Measurements from ENCODE around the gene HELZ2. TPM values are rescaled to one million over a fixed set of nuclear protein-coding genes. Genes with fewer than 3 reads are reported as not detected.

HELZ2 gene
- total RNA-seq, 1 experiment from 2014 or later: 21.9 TPM

DNA sequence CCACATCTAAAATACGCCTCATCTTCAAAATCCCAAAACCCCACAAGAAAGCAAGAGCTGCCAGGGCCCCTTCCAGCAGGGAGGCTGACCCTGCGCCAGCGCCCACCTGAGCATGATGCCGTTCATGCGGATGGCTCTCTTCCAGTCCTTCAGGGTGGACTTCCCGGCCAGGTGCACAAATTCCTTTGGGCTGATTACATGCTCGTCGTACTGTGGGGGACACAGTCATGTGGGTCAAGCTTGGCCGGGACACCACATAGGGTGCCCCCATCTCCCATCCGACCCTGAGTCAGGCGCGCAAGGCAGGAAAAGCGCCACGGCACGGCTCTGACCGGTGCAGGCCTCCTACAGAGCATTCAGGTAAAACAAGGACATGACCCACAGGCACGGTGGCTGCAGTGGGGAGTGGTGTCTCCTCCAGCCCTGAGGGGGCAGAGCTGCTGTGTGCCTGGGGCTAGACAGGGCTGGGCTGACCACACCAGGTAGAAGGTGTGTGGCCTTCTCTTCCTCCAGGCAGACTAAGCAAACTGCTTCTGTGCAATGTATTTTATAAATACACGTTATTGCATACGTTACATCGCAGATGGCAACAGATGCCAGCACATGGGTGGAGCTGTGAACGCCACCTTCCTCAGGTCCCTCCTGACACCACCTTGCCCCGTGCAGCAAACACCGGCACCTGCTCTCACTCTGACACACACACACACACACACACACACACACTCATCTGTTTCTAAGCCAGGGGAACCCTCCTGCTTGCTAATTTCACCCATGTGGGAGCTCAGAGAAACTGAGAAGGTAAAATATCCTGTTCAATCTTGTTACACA is 23.8 kb upstream of the HELZ2 start:
- DNase-seq (ENCODE audit: low read depth): no peak

DNA sequence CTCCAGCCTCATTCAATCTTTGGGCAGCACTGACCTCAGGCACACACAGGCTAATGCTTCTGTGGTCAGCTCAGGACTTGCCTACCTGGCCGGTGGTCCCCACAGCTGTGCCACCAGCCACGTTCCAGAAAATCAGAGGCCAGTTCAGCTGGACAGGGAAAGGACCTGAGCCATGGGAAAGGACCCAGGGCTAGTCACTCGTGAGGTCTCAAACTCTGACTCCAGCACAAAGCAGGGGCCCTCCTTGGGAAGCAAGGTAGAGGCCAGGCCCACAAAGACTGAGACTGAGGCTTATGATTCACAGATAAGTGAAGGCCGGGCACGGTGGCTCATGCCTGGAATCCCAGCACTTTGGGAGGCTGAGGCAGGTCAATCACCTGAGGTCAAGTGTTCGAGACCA is 22.4 kb upstream of the HELZ2 start:
- no peak for DNase-seq (ENCODE audit: low read depth)

DNA sequence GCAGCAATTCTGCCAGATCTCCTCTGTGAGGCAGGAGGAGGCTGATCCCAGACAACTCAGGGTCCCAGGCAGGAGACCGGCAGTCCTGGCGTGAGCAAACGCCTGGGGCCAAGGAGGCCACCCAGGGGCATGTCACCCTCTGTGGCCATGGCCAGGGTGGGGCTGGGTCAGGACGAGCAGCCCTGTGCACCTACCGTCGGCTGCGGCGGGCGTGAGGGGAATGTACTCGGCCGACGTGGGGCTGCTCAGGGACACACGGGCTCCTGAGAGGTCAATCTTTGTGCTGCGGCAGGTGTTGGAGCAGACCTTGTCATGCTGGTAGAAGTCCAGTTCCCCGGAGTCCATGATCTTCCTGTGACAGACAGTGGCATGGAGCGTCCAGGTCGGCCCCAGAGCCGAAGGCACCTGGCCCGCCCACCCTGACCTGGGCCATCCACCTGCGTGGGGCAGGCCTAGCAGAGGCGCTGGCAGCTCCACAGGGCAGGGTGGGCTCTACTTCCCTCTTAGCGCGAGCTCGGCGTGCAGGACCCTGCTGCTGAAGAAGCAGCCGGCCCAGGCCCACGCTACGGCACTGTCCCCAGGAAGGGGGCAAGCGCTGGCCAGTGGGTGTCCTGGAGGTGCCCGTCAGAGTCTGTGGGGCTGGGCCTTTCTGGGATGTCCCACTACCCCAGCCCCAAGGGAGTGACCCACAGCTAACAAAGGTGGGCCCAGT is 21.5 kb upstream of the HELZ2 start:
- no peak for DNase-seq (ENCODE audit: low read depth)

DNA sequence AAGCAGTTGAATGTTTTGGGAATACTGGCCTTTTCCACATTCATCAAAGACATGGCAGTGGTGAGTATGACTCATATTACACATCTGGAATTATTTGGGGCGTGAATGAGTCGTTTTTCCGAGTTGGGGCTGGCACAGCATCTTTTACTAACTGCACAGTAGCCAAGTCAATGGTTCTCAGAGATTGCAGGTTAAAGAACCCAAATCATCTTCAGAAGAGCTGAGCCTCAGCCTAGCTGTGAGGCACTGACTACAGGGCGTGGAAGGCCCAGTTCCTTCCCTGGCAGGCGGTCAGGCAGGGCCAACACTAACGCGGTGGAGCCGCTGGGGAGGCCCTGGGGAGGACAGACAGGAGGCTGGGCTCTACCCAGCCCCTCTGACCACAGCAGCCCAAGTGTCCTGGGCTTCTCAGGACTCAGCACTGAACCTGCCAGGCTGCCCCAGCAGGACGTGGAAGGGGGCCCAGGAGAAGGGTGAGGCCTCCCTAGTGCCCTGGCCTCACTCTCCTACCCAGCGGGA is 20.1 kb upstream of the HELZ2 start:
- no peak for DNase-seq (ENCODE audit: low read depth)

DNA sequence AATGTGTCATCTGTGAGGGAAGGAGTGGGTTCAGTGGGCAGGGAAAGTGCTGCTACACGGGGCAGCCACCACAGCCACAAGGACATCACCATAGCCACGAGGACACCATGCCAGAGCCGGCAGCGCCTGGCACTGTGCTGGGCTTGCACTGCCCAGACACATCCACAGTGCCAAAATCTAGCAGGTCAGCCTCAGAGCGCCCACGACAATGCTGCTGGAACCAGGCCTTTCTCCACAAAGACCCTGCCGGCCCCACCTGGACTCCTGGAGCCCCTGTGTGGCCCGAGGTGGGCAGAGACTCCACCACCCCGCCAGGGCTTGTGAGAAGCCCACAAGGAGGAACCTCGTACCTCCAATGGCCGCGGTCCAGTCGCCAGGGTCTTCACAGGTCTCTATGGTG is 18.6 kb upstream of the HELZ2 start:
- no peak for DNase-seq (ENCODE audit: low read depth)

DNA sequence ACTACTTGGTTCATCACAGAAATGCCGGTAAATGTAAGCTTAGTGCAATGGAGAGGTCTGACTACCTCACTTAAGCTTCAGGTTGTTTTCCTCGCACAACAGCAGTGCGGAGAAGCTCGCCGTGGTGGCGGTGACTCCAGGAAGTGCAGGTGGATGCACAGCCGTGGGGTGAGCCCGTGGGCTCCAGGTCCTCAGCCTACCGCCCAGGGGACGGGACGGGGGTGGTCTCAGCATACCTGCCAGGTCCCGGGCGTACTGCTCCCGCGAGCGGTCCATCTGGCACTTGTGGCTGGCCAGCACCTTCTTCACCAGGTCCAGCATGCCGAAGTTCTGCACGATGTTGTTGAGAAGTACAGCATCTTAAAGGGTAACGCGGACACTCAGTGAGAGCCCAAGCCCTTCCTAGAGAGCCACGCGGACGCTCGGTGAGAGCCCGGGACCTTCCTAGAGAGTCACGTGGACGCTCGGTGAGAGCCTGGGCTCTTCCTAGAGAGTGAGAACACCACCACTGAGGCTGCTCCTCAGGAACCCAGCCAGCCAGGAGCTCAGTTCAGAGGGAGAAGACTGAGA is 17.8 kb upstream of the HELZ2 start:
- no peak for DNase-seq (ENCODE audit: low read depth)

DNA sequence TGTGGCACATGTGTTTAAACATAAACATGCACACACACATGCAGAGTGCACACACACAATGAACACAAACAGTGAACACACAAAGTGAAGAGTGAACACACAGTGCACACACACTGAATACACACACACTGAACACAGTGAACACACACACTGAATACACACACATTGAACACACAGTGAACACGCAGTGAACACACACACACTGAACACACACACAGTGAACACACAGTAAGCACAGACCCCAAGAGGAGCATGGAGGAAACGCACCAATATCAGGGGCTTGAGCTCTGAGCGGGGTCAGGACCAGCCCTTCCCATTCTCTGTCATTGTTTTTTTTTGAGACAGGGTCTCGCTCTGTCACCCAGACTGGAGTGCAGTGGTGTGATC is 17.1 kb upstream of the HELZ2 start:
- no peak for DNase-seq (ENCODE audit: low read depth)

DNA sequence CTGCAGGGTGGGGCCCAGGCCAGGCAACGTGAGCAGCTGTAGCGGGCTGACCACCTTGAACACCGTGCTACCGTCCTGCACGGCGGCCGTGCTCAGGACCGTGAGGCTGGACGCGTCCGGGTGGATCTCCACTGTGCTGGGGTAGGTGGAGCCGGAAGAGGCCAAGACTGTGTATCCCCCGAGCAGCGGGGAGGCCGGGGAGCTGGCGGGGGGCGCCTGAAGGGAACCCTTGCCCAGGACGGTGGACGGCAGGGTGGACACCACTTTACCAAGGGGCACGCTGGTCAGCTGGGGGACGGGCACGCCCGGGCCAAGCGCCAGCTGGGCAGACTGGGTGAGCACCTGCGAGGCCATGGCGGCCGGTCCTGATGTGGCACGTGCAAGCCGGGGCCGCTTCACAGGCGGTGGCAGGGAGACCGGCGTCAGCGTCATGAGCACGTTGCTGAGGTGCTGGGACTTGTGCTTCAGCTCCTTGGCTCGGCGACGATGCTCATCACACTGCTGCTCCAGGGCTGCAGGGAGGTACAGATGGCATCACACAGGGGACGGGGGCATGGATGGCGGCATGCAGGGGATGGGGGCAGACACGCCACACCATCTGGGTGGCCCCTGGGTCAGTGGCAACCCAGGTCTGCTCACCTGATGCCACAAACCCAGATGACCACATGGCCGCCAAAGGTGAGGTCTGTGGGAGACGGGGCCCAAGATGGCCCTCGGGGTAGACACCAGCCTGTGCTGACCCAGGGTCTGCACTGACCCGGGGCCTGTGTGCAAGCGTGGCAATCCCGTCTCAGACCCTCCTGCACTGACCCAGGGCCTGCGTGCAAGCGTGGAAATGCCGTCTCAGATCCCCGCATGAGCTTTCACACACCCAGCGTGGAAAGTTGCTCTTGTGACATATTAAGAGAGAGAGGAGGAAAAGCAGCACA is 16.4 kb upstream of the HELZ2 start:
- no peak for DNase-seq (ENCODE audit: low read depth)

DNA sequence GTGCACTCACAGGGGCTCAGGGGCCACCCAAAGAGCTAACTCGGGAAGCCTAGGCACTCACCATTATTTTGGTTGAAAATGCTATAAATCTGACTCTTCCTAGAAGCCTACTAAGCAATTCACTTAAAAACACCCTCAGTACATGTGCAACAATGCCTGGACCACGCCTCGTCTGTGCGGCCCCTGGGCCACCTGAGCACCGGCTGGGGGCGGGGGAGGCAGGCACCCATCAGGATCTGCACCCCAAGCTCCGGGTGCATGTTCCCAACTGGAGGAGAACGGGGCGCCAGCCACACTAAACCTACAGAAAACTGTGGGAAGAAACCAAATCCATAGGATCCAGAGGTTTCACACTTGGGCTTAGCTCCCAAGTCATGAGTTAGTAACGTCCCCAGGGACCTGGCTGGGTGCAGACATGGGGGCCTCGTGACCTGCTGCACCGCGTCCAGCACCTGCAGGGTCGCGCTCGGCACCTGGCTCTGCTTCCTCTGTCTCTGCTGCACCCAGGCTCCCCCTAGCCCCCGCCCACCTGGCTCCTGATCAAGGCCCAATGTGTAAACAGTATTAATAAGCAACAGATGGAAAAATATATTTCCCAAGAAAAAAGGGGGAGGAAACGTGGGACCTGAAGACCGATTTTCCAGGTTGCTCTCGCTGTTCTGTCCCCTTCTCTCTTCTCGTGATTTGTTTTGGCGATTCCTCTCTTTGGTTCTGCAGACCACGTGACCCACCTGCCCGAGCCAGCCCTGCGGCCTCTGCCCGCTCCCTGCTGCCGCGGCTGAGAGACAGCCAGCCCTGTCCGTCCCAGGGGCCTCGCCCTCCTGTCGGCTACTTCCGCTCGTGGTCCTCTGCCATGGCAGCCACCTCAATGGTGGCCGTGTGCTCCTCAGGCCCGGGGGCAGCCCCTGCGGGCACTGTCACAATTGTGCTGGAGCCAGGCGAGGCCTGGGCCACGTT is 15.5 kb upstream of the HELZ2 start:
- DNase-seq (ENCODE audit: low read depth): no peak

DNA sequence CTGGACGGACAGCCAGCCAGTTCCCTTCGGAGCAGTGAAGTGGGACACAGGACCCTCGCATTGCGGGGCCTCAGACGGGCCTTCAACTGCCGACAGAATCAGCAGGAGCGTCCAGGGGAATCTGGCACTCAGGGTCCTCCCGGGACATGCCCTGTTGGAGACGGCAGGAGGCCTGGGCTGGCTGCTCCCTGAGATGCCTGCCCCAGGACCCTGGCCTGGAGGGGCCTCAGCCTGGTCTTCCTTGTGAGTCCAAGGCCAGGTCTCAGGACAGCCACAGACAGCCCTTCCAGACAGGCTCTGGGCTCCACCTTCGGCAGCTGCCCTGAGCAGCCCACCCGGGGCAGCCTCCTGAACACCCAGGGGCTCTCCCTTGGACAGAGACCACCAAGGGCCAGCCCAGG is 14.6 kb upstream of the HELZ2 start:
- DNase-seq (ENCODE audit: low read depth): no peak

DNA sequence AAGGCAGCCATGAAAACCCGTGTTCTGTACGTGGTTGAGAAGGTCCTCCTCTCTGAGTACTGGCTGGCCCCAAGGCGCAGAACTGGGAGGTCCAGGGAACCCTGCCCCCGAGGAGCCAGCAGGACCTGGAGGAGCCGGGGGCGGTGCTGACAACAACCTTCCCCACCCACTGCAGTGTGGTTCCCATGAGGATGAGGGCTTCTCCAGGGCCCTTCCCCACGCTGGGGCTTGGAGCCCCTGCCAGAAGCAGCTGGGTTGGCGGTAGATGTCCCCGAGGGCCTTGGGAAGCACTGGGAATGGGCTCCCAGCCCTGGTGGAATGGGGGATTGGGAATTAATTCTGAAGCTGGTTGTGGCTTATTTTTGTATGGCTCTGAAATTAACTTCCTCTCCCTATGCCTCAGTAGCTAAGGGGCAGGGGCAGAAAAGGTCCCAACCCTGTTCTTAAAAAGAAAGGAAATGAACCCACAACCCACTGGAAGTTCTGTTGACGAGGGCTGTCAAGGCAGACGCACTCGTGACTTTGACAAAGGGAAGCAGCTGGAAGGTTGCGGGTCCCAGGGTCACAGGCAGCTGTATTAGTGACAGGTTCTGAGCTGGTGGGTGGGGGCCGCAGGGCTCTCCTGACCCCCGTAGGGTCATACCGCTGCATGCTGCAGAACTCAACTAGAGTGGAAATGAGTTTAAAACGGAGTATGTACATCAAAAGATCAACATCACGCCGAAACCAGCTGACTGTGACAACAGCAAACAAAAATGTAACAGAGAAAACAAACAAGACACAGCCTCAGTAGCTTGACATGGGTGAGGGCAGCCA is 13.9 kb upstream of the HELZ2 start:
- DNase-seq (ENCODE audit: low read depth): no peak

DNA sequence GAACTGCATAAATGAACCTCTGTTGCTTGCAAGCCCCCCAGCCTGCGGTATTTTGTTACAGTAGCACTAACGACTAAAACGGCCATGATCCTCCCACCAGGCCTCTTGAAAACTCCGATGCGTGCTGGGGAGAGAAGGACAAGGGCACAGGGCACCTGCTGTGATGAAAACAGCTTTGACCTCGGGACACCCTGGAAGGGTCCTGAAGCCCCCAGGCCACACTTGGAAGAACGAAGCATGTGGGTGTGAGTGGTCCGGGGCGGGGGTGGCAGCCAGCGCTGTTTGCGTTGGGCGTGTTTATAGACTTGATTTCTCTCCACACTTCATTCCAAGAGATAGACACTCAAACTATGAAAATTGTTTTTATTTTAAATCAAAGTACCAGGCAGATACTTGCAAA is 13.2 kb upstream of the HELZ2 start:
- no peak for DNase-seq (ENCODE audit: low read depth)

DNA sequence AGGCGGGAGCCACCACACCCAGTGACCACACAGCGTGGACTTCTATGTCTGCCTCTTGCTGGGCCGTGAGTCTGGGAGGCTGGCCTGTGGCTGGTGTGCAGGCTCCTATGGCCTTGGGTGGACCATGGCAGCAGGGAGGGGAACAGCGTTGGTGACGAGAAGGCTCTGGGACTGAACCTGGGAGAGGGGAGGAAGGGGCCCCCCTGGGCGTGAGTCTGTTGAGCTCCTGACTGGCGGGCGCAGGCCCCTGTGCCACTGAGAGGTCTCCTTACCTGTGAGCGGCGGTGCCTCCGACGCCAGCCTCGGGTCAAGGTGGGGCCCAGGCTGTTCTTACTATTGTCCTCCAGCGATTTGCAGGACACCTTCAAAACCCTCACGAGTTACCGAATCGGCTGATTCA is 12.8 kb upstream of the HELZ2 start:
- no peak for DNase-seq (ENCODE audit: low read depth)

DNA sequence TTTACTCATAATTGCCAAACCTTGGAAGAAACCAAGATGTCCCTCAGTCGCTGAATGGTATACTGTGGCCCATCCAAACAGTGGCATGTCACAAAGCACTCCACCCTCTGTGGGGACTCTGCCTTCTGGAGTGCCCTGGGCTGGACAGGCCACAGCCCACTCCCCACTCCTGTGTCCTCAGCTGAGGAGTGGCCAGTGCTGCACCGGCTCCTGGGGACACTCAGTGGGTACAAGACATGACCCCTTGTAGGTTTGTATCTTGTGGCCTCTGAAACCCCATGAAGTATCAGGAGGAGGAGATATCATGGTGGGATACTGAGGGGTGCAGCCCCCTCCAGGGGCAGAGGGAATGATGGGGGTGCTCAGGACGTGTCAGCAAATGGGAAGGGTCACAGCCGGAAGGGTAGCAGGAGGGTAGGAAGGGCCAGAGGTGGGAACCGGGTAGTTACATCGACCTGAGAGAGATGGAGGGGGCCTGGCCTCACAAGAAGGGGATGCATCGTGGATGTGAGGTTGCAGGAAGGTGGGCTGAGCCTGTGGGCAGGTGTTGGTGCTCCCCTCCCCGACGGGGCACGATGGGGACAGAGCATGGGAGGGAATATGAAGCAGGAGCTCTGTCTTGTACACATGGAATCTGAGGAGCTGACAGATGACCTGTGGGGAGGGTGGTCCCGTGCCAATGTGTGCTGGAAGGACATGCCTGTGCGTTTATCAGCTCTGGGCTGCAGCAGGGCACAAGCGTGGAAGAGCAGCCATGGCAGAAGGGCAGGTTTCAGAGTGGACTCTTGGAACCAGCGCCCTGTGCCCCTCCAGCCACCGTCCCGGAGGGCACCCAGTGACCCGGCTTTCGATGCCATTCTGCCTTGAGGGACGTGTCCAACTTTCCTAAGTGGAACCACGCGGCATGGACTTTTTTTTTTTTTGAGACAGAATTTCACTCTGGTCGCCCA is 11.9 kb upstream of the HELZ2 start:
- DNase-seq (ENCODE audit: low read depth): no peak

DNA sequence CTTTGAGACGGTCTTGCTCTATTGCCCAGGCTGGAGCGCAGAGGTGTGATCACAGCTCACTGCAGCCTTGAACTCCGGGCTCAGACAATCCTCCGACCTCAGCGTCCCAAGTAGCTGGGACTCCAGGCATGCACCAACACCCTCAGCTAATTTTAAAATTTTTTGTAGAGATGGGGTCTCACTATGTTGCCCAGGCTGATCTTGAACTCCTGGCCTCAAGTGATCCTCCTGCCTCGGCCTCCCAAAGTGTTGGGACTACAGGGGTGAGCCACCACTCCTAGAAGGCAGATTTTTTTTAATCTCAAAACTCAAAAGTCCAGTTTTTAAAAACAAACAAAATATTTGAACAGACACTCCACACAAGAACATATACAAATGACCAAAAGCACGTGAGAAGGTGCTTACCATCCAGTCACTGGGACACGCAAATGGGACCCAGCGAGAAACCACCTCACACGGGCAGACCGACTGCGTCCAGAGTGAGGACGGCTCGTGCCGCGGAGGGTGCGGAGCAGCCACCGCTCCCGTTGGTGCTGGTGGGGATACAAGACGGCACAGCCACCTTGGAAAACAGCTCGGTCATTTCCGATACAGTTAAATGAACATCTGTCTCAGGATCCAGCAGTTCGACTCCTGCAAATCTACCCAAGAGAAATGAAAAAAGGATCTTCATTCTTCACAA is 8.5 kb upstream of the HELZ2 start:
- no peak for DNase-seq (ENCODE audit: low read depth)

DNA sequence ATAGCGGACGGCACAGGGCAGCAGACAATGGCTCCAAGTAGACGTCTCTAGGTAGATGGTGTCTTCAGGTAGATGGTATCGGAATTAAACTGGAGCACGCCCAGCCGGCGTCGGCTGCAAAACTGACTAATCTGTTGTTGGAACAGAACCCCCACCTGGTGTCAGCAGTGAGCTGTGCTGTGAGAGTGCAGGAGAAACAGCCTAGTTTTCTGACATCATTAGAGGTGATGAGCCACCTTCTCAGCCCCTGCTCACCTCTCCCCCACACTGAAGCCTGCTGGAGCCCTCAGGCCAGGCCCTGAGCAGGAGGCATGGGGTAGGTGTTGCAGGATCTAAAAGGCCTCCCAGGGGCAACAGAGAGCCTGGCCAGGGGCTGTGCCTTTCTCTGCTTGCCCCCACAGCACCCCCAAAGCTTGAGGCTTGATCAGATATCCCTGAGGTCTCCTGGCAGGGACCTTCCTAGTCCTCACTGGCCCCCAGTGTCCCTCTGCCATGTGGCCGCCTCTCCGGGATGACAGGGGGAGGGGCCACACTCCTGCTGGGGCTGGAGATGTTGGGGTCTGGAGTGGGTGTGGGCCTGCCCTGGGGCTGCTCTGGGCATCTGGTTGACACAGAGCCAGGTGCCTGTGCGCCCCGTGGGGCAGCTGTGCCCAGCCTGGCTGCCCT is 6.9 kb upstream of the HELZ2 start:
- DNase-seq (ENCODE audit: low read depth): peak; percentile 27

DNA sequence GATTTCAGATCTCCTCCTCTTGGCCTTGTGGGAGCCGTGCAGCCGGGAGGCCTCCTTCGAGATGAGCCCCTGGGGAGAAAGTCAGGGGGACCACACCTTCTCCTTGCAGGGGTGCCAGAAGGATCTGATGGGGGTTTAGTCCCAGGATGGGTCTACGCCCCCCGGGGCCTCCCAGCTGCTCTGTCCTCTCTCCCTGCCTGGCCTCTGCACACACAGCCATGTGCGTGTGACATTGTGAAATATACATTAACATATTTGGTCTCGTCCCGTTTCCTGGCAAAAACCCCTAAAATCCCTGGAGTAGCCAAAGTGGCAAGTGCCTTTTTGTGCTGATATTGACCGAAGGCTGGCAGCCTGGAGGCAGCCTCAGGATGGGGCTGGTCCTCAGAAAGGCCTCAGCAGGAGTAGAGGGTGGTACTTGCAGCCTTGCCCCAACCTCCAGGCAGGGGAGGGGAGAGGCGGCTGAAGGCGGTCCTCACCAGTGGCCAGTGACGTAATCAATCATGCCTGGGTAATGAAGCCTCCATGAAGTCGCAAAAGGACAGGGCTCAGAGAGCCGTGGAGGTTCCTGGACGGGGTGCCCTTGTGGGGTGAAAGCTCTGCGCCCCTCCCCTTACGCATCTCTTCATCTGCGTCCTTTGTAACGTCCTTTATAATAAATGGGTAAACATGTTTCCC is 5.1 kb upstream of the HELZ2 start:
- no peak for DNase-seq (ENCODE audit: low read depth)
